Right forelimb (tissue), 1 donor: Measurements from ENCODE around the gene ENTREP3.
A peak's percentile ranks its signal among the peaks of the same experiment; 100 is the strongest.
"Not testable (repeated sequence)": the region's sequence is repeated elsewhere in the genome, so short reads cannot be mapped to it uniquely, and the experiment has no call there.

ENCODE experiments used
- DNase-seq: peaks from one replicate; pipeline ENCODE4 v3.0.0-alpha.2; 2018

ENTREP3 gene, protein sequence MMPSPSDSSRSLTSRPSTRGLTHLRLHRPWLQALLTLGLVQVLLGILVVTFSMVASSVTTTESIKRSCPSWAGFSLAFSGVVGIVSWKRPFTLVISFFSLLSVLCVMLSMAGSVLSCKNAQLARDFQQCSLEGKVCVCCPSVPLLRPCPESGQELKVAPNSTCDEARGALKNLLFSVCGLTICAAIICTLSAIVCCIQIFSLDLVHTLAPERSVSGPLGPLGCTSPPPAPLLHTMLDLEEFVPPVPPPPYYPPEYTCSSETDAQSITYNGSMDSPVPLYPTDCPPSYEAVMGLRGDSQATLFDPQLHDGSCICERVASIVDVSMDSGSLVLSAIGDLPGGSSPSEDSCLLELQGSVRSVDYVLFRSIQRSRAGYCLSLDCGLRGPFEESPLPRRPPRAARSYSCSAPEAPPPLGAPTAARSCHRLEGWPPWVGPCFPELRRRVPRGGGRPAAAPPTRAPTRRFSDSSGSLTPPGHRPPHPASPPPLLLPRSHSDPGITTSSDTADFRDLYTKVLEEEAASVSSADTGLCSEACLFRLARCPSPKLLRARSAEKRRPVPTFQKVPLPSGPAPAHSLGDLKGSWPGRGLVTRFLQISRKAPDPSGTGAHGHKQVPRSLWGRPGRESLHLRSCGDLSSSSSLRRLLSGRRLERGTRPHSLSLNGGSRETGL

DNA sequence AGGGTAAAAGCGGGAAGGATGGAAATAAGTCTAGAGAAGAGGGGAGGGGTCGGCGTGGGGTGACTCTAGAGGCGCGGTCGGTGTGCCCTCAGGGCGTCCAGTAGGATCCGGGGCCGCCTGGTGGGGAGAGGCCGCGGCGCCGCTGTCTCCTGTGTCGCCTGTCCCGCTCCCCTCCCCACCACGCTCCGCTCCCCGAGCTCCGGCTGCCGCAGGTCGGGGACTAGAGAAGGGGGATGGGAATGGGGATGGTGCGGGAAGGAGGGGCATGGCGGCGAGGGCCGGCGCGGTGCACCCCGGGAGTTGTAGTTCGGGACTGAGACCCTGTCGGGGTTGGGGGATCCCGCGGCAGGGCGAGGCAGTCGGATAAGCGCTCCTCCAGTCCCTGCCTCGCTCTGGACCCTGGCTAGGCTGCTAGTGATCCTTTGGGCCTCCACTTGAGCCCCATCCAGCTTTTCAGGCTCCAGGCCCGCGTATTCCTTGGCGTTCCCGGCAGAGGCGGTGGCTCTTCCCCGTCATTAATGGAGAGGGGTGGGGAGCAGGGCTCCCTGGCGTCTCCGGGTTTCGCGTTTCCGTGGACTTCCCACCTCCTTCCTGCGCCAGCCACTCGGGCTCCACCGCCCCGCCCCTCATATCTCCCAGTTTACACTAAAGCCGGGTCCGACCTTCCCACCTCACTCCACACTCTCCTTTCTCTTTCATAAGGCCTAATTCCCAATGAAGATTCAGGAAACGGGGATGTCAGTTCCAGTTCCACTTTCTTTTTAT, at the start of gene ENTREP3:
TSS of gene ENTREP3 (minus strand) at position 241 of the 765 bp plus-strand sequence. CDS start 606 bp downstream, outside the sequence.
- DNase-seq, result peak; percentile 94

DNA sequence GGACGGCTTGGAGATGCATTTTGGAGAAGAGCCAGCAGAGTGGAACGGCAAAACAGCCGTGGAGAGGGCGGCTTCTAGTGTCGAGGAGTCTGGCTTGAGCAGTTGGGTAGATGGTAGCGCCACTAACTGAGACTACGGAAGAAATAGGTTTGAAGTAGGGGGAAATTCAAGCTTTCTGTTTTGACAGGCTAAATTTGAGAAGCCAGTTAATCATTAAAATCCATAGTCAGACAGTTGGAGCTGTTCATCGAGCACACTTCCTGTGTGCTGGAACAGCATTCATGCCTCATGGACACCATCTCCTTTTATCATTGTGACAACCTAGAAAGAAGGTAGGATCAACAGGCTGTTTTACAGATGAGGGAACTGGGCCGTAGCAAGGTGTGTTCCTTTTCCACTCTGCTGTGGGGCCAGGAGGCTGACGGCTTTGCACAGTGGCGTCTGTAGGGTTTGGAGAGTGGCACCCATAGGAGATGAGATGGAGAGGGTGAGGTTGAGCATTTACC, 49.3 kb upstream of the ENTREP3 start:
- DNase-seq, result no peak

DNA sequence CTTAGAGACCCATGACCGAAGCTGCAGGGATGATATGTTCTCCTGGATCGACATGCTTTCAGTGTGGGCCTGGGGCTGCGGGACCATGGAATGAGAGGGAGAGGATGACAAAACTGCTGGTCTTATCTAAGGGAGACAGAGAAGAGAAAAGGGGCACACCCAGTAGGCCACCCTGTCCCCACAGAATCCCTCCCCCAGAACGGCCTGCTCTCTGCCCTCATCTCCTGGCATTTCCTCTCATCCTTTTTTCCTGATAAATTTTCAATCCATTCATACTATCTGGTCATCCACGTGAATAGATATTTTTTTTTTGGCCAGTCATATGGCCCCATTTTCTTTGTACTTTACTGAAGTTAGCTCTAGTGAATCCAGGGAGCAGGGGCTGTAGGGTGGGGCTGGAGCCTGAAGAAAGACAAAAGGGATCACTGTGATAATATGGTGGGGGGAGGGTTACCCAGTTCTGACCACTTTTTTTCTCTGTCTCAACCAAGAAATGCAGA, 46.1 kb upstream of the ENTREP3 start, which contains the start of gene PKLR:
TSS of gene PKLR (minus strand) at position 97 of the 500 bp plus-strand sequence. CDS start at position 54, 43 bp downstream.
- no peak for DNase-seq

DNA sequence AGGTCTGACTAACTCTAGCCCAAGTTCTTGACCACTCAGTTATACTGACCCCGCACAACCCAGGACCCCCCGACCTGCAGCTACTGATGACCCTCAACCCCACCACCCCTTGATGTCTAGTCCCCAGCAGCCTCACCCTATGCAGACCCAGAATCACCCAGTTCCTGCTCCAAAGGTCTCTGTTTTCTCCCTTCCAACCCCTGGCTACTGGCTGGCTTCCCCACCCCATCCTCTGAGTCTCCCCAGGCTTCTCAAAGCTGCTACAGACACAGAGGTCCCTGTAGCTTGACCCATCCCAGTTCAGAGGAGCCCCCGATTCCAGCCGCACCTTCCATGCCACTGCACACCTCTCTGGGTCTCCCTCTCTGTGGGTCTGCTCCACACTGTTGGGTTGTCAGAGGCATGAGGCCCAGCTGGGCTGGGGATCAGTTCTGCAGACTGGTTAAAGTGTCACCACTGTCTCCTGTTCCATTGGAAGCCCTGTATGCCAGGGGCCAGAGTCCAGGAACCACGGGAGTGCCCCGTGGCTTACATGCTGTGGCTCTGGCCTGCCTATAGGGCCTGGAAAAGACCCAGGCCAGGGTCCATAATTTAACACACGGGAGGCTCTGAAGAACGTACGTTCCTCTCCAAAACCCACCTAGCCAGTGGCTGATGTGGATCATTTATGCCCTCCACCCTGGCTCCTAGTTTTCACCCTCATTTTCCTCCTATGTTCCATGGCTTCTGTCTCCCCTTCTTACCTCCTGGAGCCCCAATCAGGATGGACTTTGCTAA, 45.5 kb upstream of the ENTREP3 start:
- no peak for DNase-seq

DNA sequence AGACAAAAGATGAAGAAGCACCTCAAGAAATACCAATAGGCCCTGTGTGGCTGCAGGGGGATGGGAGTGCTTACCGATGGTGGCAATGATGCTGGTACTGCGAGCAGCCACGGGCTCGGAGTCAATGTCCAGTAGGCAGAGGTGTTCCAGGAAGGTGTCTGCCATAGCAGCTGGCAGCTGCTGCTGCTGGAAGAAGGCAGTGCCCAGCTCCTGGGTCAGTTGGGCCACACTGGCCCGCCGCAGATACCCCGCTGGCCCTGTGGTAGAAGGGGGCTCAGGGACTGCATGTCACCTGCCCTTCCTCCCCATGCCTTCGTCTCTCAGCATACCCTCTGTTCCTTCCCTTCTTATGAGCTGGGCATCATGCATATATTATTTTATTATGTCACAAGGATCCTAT, 44.7 kb upstream of the ENTREP3 start:
- no peak for DNase-seq

DNA sequence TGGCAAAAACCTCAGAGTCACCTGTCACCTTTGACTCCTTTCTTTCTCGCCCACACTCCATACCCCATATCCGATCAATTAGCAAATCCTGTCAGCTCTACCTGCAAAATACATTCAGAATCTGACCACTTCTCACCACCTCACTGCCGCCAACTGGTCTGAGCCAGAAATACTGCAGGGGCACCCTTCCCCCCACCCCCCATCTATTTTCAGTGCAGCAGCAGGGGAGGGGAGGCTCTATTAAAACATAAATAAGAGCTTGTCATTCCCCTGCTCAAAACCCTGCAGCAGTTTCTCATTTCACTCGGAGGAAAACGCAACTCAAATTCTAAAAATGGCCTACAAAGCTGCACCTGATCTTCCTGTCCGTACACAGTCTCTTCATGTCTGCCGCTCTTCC, 42.1 kb upstream of the ENTREP3 start:
- no peak for DNase-seq

DNA sequence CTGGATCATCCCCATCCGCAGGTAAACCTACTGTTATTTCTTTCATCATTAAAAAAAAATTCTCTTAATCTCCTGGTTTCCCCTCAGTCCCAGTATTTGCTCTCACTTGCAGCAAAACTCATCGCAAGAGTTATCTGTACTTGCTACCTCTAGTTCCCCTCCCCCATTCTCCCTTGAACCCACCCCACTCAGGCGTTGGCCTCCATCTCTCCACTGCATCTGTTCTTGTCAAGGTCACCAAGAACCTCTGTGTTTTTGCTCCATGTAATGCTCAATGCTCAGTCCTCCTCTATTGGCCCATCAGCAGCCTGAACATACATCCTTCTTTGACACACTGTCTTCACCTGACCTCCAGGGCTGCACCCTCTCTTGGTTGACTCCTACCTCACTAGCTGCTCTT, 41.4 kb upstream of the ENTREP3 start:
- DNase-seq, result no peak

DNA sequence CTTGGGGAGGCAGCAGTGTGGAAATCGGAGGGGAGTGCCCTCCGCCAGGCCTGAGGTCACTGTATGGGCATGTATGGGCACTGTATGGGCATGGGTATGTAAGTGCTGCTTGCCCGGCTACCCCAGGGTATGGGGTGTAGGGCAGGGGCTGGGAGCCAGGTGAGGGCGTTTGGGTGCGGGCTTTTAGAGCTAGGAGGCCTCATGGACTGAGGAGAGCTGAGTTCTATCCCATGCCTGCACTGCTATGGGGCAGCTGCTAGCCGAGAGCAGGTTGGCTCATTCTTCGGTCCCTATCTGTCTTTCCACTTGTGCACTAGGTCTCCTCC, 40.6 kb upstream of the ENTREP3 start:
- DNase-seq, result no peak

DNA sequence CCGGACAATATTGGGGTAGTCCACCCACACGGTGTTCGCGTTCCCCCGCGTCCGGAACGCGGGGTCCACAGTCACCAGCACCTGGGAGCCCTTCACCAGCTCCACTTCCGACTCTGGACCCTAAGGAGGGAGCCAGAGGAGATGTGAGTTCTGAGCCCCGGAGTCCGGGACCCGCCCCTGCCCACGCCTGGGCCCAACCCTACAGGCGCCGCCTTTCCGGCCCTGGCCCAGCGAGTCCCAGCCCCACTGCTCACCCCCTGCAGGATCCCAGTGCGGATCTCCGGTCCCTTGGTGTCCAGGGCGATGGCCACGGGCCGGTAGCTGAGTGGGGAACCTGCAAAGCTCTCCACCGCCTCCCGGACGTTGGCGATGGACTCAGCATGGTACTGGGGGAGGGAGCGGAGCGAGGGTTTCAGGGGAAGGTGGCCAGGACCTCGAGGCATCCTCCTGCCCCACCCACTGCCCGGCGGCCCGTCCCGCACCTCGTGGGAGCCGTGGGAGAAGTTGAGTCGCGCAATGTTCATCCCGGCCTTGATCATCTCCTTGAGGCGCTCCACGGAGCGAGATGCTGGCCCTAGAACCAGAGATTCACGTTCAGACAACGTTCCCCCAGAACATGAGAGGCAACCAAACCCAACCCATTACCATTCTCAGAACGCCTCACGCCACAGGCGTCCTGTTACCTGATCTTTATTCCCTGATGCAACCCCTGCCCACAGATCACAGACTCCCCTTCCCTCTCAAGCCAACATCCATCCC, 40.1 kb upstream of the ENTREP3 start:
- DNase-seq, result no peak

DNA sequence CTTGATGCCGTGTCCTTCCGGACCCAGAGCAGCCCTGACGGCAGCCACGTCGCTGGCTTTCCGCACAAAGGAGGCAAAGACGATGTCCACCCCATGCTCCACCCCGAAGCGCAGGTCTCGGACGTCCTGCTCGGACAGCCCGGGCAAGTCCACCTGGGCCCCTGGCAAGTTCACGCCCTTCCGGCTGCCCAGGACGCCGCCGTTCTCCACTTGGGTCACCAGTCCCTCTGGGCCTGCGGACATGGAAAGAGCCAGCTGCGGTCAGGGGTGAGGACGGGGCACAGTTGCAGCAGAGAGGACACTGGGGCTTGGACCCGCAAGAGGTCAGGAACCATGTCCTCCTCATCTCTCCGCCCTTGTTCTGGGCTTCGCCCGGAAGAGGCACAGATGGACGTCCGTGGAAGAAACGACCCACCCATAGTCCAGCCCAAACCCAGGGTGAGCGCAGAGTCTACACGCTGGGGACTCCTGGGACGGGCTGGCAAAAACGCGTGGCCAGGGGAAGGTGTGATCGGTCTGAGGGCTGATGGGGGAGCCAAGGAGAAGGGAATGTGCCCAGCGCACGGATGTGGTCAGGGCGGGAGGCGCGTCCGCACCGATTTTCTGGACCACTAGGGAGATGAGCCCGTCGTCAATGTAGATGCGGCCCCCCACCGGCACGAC, 39.4 kb upstream of the ENTREP3 start:
- no peak for DNase-seq

DNA sequence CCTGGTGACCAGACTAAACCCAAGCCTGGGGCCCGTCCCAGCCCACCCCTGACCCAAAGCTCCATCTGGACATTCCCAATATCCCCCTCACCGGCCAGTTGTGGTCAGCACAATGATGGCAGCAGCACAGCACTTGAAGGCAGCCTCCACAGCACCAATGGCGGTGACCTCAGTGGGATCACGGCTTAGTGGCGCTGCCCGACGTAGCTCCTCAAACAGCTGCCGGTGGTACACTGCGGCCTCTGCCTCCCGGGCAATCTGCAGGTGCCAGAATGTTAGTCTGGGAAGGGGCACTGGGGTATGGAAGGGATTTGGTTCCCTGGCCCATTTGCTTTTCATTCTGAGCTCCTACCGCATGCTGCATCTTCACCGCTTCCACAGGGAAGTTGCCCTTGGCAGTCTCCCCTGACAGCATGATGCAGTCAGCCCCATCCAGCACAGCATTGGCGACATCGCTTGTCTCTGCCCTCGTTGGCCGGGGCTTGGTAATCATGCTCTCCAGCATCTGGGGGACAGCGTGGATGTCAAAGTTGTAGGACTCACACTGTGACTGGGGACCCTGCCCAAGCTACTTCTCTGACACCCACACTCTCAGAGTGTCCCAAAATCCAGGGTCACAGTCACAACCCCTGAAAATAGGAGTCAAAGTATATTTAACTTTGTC, 37.9 kb upstream of the ENTREP3 start:
- no peak for DNase-seq

DNA sequence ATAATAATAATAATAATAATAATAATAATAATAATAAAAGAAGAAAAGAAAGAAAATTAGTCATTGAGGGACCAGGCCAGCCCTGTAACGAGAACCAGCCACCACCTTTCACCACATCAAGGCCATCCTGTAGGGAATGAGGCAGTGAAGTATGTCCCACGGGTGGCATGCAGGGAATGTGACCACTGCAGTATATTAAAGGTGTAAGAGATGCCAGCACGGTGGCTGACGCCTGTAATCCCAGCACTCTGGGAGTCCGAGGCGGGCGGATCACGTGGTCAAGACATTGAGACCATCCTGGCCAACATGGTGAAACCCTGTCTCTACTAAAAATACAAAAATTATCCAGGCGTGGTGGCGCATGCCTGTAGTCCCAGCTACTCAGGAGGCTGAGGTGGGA, 35.7 kb upstream of the ENTREP3 start:
- not testable (repeated sequence) for DNase-seq

DNA sequence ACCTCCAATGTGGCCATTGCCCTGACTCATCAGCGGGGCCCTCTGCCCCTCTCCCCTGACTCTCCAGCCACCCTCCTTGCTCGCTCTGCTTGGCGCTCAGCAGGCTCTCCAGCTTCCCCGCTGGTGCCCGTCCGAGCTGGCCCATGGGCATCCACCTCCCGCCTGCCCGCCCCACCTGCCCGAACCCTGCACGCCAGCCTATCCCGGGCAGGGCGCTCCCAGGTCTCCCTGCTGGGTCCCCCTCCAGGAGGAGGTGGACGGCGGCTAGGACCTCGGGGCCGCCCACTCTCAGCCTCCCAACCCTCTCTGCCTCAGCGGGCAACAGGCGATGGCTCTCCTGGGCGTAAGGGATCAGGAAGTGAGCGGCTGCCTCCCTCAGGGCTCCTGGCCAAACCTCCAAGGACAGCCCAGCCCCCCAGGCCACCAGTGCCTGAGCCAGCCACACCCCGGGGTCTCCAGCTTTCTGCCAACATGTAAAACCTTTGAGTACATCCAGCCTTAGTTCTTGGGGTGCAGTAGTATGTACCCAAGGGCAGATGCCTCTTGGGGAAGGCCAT, 32.8 kb upstream of the ENTREP3 start:
- DNase-seq, result no peak

DNA sequence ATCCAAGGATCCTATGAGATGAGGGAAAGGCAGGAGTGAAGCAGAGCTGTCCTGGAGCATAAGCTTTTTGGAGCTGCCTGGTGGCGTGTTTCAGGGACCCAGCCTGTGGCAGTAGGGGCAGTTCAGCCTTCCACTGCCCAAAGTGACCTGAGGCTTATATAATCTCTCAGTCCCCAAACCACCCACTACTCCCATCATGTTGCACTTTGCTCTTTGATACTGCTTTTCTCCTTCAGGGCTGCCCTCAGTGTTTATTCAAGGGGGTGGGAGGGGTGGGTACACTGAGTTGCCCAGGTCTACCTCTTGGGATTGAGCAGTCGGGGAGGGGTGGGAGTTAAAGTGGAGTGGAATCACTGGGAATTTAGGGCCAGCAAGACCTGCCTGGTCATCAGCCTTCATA, 31.3 kb upstream of the ENTREP3 start:
- DNase-seq, result no peak

DNA sequence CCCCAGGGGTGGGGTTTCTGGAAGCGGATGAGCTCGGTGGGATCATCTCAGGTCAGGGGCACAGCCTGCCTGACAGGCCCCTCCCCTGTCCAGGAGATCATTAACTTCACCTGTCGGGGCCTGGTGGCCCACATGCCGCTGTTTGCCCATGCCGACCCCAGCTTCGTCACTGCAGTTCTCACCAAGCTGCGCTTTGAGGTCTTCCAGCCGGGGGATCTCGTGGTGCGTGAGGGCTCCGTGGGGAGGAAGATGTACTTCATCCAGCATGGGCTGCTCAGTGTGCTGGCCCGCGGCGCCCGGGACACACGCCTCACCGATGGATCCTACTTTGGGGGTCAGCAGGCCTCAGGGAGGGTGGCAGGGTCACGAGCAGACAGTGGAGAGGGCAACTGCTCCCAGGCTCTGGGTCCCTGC, 30.4 kb upstream of the ENTREP3 start:
- DNase-seq, result no peak

DNA sequence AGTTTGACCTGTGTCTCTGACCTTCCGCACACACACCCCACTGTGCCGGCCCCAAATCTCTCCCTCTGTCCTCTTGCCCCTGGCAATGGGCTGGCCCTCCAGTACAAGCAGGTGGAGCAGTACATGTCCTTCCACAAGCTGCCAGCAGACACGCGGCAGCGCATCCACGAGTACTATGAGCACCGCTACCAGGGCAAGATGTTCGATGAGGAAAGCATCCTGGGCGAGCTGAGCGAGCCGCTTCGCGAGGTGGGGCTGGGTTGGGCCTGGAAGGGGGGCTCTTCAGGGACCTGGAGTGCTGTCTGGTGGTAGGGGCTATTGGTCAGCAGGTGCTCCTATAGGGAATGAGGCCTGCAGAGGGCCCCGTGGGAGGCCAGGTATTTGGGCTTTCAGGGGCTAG, 29.8 kb upstream of the ENTREP3 start:
- no peak for DNase-seq

DNA sequence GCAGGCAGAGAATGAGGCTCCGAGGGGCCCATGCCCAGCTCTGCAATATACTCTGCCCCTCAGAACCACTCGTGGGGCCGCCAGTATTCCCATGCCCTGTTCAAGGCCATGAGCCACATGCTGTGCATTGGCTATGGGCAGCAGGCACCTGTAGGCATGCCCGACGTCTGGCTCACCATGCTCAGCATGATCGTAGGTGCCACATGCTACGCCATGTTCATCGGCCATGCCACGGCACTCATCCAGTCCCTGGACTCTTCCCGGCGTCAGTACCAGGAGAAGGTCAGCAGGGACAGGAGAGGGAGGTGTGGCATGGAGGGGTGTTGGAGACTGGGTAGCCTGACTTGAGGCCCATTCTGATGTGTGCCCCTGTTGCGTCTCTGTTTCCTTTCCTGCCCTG, 29.2 kb upstream of the ENTREP3 start:
- no peak for DNase-seq

DNA sequence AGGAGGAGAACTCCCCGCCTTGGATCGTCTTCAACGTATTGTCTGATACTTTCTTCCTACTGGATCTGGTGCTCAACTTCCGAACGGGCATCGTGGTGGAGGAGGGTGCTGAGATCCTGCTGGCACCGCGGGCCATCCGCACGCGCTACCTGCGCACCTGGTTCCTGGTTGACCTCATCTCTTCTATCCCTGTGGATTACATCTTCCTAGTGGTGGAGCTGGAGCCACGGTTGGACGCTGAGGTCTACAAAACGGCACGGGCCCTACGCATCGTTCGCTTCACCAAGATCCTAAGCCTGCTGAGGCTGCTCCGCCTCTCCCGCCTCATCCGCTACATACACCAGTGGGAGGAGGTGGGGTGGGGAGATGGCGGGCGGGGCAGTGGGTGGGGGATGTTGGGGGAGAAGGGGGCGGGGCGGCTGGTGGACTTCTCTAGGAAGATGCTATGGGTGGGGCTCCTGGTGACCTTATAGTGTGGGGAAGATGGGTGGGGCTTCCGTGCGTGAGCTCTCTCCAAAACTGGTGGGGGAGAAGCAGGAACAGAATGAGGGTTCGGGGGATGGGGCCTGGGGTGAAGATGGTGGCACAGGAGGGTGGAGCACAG, 27.3 kb upstream of the ENTREP3 start:
- no peak for DNase-seq

DNA sequence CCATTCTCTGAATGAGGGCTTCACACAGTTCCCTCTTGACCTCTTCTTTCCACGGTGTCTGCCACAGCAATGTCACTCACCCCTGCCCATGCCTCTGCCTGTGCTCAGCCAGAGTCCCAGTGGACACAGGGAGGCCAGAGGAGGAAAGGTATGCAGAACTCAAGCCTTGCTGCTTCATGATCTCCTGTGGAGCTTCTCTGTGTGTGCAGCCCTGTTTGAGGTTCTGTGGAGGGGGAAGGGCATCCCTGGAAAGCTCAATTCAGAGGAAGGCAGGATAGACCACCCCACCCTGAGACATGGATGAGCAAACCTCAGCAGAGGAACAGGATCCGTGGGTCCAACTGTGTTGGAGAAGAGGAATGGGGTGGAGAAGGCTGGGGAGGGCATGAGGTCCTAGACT, 24.0 kb upstream of the ENTREP3 start:
- DNase-seq, result no peak

DNA sequence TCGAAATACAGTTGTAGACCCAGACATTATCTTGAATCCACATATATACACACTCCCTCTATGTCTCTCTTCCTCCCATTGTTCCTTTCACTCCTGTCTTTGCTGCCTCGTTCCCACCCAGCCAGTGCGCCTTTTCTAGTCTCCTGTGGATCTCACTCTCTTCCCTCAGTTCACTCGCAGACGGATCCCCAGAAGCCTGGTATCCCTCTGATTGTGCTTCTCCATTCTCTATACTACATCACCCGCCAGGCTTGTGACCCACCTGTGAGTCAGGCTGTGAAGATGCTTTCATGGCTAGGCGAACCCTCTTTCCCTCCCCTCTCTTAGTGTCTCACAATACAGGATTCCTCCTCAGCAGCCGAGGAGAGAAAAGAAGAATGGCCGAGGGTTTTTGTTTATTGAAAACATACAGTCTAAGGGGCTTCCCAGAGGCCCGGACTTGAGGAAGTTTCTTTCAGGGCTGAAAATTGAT, 23.4 kb upstream of the ENTREP3 start:
- no peak for DNase-seq
